NCI-H526 (cell line): ENCODE measurements around the gene AGRP.
A peak's percentile ranks its signal among the peaks of the same experiment; 100 is the strongest.

Source experiments
- DNase-seq, 2 experiments: peaks; one replicate each; lab custom pipeline; 2025; lab: John Stamatoyannopoulos, UW

AGRP gene

DNA sequence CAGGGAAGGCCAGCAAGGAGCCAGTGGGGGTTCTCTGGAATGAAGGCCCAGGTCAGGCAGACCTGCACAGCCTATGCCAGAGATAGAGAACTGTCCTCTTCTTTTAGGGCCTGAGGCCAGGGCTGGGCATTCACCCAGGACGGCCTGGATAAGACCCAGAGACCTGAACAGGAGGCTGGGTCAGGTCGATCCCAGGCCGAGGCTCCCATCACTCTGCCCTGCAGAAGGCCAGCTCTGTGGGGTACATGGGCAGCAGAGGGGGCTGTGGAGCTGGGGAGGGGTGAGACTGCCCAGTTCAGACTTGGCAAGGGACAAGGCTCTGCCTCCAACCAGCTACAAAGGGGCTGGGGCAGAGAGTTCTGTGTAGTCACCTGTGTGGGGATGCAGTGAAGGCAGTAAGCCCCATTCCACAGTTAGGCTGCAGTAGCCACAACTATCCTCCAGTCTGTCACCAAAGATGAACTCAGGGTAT is 37.9 kb downstream of the AGRP start:
- DNase-seq, result no peak

DNA sequence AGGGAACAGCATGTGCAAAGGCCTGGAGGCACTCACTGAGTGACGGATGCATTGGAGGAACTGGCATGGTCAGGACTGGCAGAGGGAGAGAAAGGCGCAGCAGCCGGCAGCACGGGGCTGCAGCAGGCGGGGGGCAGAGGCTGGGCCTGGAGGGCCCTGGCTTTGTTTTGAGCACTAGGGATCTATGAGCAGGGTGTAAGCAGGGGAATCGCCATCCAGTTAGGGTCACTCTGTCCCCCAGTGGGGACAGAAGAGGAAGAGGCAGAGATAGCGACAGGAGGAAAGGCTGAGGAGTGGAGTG is 38.3 kb downstream of the AGRP start:
- no peak for DNase-seq

DNA sequence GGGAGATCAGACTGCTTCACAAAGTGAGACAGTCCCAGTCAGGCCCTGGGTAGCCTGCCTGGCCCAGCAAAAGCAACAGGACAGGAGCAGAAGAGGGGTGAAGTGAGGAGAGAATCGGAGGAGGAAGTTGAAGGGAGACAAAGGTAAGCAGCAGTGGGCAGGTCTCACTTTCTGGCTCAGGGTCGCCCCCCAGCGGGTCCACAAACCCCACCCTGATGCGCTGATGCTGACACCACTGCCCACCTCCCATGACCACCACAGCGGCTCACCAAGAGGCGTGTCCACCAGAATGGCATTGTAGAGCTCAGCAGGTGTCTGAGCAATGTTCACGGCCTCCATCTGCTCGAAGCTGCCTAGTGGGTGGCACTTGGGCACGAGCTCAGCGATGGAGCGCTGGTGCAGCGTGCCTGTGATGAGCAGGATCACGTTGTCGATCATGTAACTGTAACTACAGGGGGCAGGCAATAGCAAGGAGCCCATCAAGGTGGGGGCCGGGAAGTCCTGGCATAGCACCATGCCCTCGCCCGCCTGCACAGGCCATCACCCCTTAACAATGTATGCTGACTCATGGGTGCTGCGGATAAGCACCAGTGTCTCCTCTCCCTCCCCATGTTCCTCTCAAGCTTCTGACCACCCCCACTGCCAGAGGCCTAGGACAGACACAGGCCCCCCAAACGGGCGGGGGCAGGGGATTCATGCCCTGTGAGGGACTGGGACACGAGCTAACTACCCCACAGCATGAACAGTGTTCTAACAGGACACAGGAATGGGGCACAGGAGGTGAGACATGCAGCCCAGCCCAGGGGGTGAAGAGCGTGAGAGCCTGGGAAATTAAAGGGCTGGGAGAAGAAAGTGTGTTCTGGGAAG is 38.9 kb downstream of the AGRP start:
- no peak for DNase-seq

DNA sequence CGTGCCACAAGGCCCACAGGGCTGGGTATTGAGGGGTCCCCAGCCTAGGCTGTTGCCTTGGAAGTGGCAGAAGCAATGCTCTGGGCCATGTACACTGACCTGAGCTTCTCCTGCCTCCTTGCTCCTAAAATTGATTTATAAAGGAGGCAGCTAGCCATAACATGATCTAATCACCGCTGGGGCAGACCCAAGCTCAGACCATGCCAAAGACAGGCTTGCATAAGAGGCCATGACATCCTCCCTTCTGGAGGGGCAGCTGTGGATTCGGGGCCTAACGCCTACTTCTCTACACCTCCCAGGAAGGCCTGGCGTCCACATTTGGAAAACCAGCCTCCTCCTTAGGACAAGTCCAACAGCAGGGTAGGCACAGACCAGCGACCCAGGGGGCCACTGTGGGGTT is 40.1 kb downstream of the AGRP start:
- DNase-seq, result no peak

DNA sequence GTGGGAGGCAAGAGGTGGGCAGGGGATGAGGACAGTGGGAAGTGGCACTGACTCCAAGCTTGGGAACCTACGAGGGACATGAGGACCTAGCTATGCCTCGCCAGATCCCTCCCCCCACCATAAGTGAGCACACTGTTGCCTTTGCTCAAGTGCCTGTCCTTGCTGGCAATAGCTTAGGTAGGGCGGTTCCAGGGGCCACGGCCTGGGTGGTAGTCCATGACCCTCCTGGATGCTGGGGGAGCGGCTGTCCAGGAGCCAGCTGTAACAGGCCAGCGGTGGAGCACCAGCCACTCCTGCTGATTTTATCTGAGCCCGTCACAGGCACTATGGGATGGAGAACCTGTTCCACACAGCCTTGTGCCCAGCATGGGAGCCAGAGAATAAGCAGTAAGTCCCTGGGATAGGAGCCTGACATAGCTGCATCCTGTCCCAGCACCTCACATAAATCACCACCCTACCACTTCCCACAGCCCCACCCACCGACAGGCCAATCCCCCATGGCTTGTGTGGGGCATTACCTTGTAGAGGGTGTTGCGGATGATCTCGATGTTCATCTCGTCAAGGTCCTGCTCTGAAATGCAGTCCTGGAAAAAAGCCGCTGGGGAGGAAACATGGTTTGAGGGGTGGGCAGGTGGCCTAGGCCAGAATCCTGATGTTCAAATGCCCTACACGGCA is 40.6 kb downstream of the AGRP start:
- DNase-seq, result no peak

DNA sequence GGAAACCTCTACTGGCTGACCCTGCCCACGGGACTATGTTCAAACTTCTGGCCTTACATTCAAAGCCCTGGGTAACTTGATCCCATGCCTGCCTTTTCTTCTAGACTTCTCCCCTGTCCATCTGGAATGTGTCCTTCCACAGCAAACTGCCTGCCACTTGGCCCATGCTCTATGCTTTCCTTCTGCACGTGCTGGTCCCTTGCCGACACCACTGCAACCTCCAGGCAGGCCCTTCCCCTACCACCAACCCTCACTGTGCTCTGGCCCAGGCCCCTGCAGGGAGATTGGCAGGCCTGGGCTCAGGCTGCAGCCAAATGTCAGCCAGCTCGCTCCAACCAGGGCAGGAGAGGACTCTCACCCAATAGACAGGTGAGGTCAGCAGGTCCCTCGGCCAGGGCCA is 41.4 kb downstream of the AGRP start:
- DNase-seq, result no peak

DNA sequence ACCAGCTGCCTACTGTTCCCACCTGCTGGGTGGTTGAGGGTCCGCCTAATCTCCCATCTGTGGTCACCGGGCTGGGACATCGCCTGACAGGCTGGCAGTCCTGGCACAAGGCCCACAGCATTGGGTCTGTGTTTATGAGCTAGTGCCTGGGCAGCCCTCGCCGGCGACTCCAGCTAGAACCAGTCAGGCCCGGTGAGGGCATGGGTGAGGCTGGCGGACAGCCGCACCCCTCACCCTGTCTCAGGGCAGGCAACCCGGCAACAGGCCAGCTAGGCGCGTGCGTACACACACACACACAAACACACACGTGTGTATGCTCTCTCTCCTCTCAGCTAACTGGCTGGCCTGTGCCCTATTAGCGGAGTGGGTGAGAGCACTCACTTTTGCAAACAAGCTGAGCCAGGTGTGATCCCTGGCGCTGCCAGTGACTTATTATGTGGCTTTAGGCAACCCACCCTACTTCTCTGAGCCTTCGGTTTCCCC is 42.0 kb downstream of the AGRP start:
- peak in 1 of 2 experiments; percentile 9 for DNase-seq

DNA sequence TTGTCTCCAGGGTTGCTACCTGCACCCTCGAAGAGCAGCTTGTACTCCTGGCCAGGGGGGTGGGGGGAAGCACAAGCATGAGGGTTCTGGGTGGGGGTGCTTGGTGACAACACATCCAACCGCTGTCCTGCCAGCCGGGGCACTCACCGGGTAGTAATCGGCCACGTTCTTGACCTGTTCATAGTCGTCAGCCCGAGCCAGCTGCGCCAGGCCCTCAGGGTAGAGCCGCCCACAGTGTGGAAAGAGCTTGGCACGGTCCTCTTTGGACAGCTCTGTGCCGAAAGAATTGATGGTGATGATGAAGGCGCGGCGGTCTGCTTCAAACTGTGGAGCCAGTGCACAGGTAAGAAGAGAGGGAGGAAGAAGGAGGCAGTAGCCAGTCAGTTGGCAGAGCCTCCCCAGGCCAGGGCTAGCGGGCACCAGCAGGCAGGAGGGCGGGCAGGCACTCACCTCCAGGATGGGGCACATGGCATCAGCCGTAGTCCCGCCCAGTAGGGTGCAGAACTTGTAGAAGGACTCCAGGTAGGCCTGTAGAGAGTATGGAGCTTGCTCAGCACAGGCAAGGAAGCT is 44.4 kb downstream of the AGRP start:
- no peak for DNase-seq

DNA sequence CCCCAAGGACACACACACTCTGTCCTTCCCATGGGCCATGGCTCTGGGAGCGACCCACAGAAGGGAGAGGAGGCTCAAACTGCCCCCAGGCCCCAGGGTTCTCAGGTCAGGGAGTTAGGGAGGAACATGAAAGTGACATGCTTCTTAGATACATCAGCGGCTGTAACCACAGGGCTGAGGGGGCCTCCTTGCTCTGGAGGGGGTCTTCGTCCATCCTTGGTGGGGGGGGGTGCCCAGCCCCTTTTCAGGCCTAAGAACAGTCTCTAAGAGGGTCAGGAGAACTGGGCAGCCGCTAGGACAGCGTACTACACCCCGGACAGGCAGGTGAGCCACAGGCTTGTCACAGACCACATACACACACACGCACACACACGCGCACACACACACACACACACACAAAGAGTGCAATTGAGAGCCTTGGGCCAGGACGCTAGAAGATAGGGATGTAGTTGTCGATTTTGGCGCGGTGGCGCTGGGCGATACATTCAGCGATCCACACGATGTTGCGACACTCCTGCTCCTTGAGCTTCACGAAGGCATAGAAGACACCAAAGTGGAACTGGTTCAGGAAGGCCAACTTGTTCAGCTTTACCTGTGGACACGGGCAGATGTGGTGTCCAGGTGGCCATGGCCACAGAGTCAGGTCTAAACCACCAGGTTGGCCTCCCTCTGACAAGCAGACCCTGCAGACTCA is 45.1 kb downstream of the AGRP start:
- DNase-seq, result no peak

DNA sequence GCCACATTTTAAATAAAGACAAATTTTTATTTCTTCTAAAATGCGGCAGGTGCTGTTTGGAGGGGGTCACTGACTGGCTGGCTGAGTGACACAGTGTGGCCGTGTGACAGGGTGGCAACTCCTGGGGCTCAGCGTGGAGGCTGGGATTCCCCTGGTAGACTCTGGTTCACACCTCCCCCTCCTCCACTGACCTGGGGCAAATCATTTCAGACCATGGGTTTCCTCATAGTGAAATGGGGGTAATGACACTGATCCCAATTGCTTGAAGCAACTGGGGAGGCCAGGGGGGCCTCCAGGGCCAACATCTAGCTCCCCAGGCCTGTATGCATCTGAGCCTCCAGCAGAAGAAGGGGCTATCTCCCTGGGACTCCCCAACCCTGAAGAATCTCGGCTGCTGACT is 45.8 kb downstream of the AGRP start:
- no peak for DNase-seq

DNA sequence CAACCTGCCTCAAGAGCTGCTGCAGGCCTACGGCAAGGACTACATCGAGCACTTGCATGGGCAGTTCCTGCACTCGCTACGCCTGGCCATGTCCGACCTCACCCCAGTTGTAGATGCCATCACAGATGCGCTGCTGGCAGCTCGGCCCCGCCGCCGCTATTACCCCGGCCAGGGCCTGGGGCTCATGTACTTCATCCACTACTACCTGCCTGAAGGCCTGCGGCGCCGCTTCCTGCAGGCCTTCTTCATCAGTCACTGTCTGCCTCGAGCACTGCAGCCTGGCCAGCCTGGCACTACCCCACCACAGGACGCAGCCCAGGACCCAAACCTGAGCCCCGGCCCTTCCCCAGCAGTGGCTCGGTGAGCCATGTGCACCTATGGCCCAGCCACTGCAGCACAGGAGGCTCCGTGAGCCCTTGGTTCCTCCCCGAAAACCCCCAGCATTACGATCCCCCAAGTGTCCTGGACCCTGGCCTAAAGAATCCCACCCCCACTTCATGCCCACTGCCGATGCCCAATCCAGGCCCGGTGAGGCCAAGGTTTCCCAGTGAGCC is 46.6 kb downstream of the AGRP start:
- no peak for DNase-seq

DNA sequence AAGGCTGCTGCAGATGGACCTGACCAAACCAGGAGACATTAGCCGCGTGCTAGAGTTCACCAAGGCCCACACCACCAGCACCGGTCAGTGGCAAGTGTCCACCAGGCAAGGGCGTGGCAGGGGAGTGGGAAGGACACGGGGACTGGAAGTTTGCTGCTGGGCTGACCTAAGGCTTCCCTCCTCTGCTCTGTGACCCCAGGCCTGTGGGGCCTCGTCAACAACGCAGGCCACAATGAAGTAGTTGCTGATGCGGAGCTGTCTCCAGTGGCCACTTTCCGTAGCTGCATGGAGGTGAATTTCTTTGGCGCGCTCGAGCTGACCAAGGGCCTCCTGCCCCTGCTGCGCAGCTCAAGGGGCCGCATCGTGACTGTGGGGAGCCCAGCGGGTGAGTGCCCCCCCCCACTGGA is 47.6 kb downstream of the AGRP start:
- no peak for DNase-seq

DNA sequence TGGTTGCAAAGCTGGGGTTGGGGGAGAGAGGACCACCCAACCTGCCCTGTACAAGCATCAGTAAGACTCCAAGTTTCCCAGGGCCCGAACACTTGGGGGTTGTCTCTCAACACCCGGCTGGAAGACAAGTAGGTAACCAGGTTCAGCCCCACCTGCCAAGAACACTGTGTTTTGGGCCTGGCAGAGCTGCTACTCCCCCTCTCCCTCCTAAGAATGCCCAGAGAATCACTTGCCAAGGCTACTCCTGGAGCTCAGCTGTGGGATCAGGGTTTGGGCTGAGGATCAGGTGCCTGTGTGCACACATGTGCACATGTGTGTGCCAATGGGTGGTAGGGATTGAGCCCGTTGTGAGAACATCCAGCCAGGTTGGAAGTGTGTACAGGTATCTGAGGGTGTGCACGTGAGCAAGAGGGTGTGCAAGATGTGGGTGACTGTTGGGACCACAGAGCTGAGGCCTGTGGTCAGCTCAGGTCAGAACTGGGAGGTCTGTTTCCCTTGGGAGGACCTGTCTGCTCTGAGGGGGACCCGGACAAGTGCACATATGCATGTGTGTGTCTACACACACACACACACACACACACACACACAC is 50.1 kb downstream of the AGRP start:
- no peak for DNase-seq
